ENCODE data around the gene STK38. TPM values are rescaled to one million over a fixed set of nuclear protein-coding genes. Genes with fewer than 3 reads are reported as not detected.

Gene STK38
- total RNA-seq, 1 experiment from 2014 or later = 44.7 TPM

DNA sequence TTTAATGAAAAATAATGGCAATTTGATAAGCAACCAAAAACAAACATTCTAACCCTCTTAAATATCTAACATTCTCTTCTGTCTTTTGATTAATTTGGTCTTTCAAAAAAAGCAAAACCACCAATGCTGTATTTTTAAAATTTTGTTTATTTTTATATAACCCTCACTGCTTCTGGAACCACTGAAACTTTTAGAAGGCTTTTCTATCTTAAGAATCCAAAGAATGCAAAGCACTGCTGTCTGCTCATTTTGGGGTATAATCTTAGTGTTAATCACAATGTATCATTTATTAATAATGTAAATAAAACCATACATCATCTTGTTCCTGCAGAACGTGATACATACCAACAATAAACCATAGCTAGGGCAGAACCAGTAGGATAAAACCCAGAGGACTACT is 14.0 kb downstream of the STK38 start:
- H3K4me1 ChIP-seq (ENCODE audit: control insufficient read depth, insufficient read depth, low read length) = no peaks in the 10 kb centered on the region
- no peak overlapping the region for H3K4me3 ChIP-seq (ENCODE audit: low read depth in 2 of 2, low read length in 2 of 2)
- H3K27me3 ChIP-seq (ENCODE audit: control insufficient read depth, insufficient read depth, low read length) = no peaks in the 10 kb centered on the region
- BruUV-seq (replicated peaks) = no TSS peak
- H3K9me3 ChIP-seq (ENCODE audit: control insufficient read depth, insufficient read depth, low read depth, low read length) = no peaks in the 10 kb centered on the region
- no peak overlapping the region for H3K27ac ChIP-seq (ENCODE audit: low read length)
- ATAC-seq = no peak
- POLR2A ChIA-PET = interaction anchor here (0.6 kb wide), 1 partner anchor 26 kb away, joined by 3 read pairs; no protein-coding TSS in a partner anchor
- no peak for DNase-seq (ENCODE audit: low read depth, low spot score)
- intact Hi-C loops (cut with micrococcal nuclease; ENCODE audit: unreplicated experiment) = no loop called here
- CTCF ChIA-PET = no interaction called here
- TF ChIP-seq, protein P1, sequence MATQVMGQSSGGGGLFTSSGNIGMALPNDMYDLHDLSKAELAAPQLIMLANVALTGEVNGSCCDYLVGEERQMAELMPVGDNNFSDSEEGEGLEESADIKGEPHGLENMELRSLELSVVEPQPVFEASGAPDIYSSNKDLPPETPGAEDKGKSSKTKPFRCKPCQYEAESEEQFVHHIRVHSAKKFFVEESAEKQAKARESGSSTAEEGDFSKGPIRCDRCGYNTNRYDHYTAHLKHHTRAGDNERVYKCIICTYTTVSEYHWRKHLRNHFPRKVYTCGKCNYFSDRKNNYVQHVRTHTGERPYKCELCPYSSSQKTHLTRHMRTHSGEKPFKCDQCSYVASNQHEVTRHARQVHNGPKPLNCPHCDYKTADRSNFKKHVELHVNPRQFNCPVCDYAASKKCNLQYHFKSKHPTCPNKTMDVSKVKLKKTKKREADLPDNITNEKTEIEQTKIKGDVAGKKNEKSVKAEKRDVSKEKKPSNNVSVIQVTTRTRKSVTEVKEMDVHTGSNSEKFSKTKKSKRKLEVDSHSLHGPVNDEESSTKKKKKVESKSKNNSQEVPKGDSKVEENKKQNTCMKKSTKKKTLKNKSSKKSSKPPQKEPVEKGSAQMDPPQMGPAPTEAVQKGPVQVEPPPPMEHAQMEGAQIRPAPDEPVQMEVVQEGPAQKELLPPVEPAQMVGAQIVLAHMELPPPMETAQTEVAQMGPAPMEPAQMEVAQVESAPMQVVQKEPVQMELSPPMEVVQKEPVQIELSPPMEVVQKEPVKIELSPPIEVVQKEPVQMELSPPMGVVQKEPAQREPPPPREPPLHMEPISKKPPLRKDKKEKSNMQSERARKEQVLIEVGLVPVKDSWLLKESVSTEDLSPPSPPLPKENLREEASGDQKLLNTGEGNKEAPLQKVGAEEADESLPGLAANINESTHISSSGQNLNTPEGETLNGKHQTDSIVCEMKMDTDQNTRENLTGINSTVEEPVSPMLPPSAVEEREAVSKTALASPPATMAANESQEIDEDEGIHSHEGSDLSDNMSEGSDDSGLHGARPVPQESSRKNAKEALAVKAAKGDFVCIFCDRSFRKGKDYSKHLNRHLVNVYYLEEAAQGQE (IDR thresholded peaks at IDR 0.05; ENCODE audit: insufficient read depth in 1 of 2, low read depth in 2 of 2, low read length in 1 of 2) = no peak
- TF ChIP-seq, protein P2, sequence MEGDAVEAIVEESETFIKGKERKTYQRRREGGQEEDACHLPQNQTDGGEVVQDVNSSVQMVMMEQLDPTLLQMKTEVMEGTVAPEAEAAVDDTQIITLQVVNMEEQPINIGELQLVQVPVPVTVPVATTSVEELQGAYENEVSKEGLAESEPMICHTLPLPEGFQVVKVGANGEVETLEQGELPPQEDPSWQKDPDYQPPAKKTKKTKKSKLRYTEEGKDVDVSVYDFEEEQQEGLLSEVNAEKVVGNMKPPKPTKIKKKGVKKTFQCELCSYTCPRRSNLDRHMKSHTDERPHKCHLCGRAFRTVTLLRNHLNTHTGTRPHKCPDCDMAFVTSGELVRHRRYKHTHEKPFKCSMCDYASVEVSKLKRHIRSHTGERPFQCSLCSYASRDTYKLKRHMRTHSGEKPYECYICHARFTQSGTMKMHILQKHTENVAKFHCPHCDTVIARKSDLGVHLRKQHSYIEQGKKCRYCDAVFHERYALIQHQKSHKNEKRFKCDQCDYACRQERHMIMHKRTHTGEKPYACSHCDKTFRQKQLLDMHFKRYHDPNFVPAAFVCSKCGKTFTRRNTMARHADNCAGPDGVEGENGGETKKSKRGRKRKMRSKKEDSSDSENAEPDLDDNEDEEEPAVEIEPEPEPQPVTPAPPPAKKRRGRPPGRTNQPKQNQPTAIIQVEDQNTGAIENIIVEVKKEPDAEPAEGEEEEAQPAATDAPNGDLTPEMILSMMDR (IDR thresholded peaks at IDR 0.05) = no peak
- TF ChIP-seq SIN3A (IDR thresholded peaks at IDR 0.05; ENCODE audit: borderline replicate concordance, insufficient read depth, low read depth, low read length) = no peak
- TF ChIP-seq POLR2AphosphoS5 (IDR thresholded peaks at IDR 0.05; ENCODE audit: low read depth, low read length) = no peak
- TF ChIP-seq TCF7L2 (IDR thresholded peaks at IDR 0.05; ENCODE audit: low read depth, low read length) = no peak
- in situ Hi-C loops (cut with HindIII; ENCODE audit: low pct_unique_long_range_greater_than_20kb, low sequenced_read_pairs) = no loop called here
- H3K36me3 ChIP-seq (ENCODE audit: control insufficient read depth, insufficient read depth, low read length) = no peaks in the 10 kb centered on the region

DNA sequence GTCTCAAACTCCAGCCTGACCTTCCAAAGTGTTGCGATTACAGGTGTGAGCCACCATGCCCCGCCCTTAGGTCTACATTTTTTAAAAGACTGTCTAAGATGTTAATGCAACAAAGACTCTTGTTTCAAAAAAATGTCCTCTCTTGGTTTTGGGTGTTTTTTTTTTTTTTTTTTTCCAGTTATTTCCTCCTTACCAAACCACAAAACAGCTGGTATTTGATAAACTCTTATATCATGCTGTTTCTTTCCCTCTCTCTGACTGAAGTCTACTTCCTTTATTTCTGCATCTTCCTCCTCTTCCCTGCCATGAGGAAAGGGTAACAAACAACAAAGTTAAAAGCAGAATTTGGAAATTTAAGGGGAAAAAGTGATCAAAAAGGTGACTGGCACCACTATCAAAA is 21.2 kb downstream of the STK38 start:
- intact Hi-C loops (cut with micrococcal nuclease; ENCODE audit: unreplicated experiment) (no loop called here), in situ Hi-C loops (cut with HindIII; ENCODE audit: low pct_unique_long_range_greater_than_20kb, low sequenced_read_pairs) (no loop called here)
- Histone ChIP-seq H3K4me3 (ENCODE audit: low read depth in 2 of 2, low read length in 2 of 2) (no peak overlapping the region), H3K9me3 (ENCODE audit: control insufficient read depth, insufficient read depth, low read depth, low read length) (no peaks in the 10 kb centered on the region), H3K36me3 (ENCODE audit: control insufficient read depth, insufficient read depth, low read length) (peaks cover 11% of the 10 kb centered on the region; the same call in 1 of the 2 replicates), H3K4me1 (ENCODE audit: control insufficient read depth, insufficient read depth, low read length) (no peaks in the 10 kb centered on the region), H3K27ac (ENCODE audit: low read length) (no peak overlapping the region), H3K27me3 (ENCODE audit: control insufficient read depth, insufficient read depth, low read length) (no peaks in the 10 kb centered on the region)
- CTCF ChIA-PET = no interaction called here
- ATAC-seq (no peak), DNase-seq (ENCODE audit: low read depth, low spot score) (no peak)
- no TSS peak for BruUV-seq (replicated peaks)
- TF ChIP-seq SIN3A (IDR thresholded peaks at IDR 0.05; ENCODE audit: borderline replicate concordance, insufficient read depth, low read depth, low read length) (no peak), POLR2AphosphoS5 (IDR thresholded peaks at IDR 0.05; ENCODE audit: low read depth, low read length) (no peak), TCF7L2 (IDR thresholded peaks at IDR 0.05; ENCODE audit: low read depth, low read length) (no peak)
- TF ChIP-seq, protein P2 (IDR thresholded peaks at IDR 0.05) = no peak
- TF ChIP-seq, protein P1 (IDR thresholded peaks at IDR 0.05; ENCODE audit: insufficient read depth in 1 of 2, low read depth in 2 of 2, low read length in 1 of 2) = no peak
- POLR2A ChIA-PET = no interaction called here
